ENCODE measurements around the gene KLRC1. TPM values are rescaled to one million over a fixed set of nuclear protein-coding genes. Genes with fewer than 3 reads are reported as not detected.

The KLRC1 gene
- not detected in 5 replicates for total RNA-seq (2022; extraction: Qiagen RNA extraction; ENCODE audit: low read depth)

DNA sequence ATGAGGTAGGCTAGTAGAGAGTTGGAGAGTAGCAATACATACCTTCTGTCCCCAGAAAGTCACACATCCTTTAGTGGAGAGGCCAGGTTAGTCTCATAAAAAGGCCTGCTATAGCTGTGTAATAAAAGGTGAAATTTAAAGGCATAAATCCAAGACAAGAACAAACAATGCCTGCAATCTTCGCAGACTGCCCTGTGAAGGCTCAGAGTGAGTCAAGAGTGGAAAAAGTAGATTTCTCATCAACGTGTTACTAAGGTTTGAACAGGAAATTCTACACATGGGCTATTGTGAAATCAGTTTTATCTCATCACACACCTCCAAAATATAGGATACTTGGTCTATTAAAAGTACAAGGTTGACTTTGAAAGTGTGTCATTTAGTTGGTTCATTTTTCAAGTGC is at the start of gene KLRC1:
Gene KLRC1, minus strand, starts transcription at position 222 of the 400 bp plus-strand sequence. CDS start 2,221 bp downstream, outside the sequence.

DNA sequence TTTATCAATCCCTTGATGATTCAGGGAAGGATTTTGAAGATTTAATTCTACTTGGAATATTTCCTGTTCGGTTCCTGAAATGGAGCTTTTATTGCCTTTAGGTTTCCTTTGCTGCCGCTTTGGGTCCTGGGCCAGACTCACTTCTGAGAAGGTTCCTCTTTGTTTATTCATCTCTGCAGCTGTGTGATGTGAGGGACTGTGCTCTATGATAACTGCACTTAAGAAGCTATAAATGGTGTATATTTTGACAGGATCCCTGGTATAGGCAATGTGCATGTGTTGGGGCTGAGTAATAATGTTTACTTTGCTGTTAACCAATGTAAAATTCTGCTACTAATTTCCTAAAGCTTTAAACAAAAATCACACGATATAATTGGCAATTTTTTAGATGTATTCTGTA is 17.4 kb downstream of the KLRC1 start, which contains the start of gene KLRC2:
Gene KLRC2, minus strand, starts transcription at position 195 of the 400 bp plus-strand sequence. Its CDS starts 24 bp downstream, at position 171.

DNA sequence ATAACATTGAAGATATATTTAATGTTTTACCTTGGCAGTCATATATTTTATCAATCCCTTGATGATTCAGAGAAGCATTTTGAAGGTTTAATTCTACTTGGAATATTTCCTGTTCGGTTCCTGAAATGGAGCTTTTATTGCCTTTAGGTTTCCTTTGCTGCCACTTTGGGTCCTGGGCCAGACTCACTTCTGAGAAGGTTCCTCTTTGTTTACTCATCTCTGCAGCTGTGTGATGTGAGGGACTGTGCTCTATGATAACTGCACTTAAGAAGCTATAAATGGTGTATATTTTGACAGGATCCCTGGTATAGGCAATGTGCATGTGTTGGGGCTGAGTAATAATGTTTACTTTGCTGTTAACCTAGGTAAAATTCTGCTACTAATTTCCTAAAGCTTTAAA is 32.8 kb downstream of the KLRC1 start, which contains the start of gene KLRC3:
Gene KLRC3, minus strand, starts transcription at position 262 of the 400 bp plus-strand sequence. Its CDS starts 45 bp downstream, at position 217.

GRCh38 chr12:10409392-10409791 is 43.8 kb downstream of the KLRC1 start, which contains the start of gene KLRC4:
TSS of gene KLRC4 (minus strand) at chr12:10409757. CDS start at chr12:10409575, 182 bp downstream.

Other genes with a start within 250 kb of the KLRC1 start
- 37.0 to 47.9 TPM (median 37.9 TPM) in 5 replicates for gene GABARAPL1, start 240.5 kb downstream of the KLRC1 start, total RNA-seq (2022; extraction: Qiagen RNA extraction; ENCODE audit: low read depth)
- gene KLRD1, start 145.5 kb downstream of the KLRC1 start, total RNA-seq (2022; extraction: Qiagen RNA extraction; ENCODE audit: low read depth): not detected in 5 replicates
- gene KLRK1, start 63.3 kb downstream of the KLRC1 start, total RNA-seq (2022; extraction: Qiagen RNA extraction; ENCODE audit: low read depth): not detected in 5 replicates
- not detected in 5 replicates for gene KLRC4, start 43.6 kb downstream of the KLRC1 start, total RNA-seq (2022; extraction: Qiagen RNA extraction; ENCODE audit: low read depth)
- 0.41 to 0.42 TPM in 2 of 5 replicates, not detected in the others for gene KLRC3, start 32.8 kb downstream of the KLRC1 start, total RNA-seq (2022; extraction: Qiagen RNA extraction; ENCODE audit: low read depth)
- gene KLRC2, start 17.4 kb downstream of the KLRC1 start, total RNA-seq (2022; extraction: Qiagen RNA extraction; ENCODE audit: low read depth): 1.7 to 2.4 TPM (median 2.1 TPM) in 5 replicates
- gene EIF2S3B, start 52.5 kb upstream of the KLRC1 start, total RNA-seq (2022; extraction: Qiagen RNA extraction; ENCODE audit: low read depth): 0.29 to 0.82 TPM (median 0.59 TPM) in 5 replicates
- gene MAGOHB, start 160.2 kb upstream of the KLRC1 start, total RNA-seq (2022; extraction: Qiagen RNA extraction; ENCODE audit: low read depth): 48.5 to 60.4 TPM (median 51.3 TPM) in 5 replicates
- 0.15 to 0.61 TPM (median 0.30 TPM) in 5 replicates for gene STYK1, start 220.7 kb upstream of the KLRC1 start, total RNA-seq (2022; extraction: Qiagen RNA extraction; ENCODE audit: low read depth)